K562 (cell line): ENCODE results near the gene DAO. TPM values are rescaled to one million over a fixed set of nuclear protein-coding genes. Genes with fewer than 3 reads are reported as not detected.

Experiments used
- ATAC-seq: fragments of 200-7000 bp; cut with Tn5 transposase; 3 replicates; pipeline ENCODE4 v1.9.1; 2020; ENCODE audit warnings: moderate library complexity
- BruUV-seq: library from RNA; stranded (reverse); fragments of 400-500 nt; replicated peaks from 2 replicates; lab custom pipeline; 2021; lab: Mats Ljungman, UMichigan
- CTCF ChIA-PET: fragments of 300-600 bp; formaldehyde crosslinking; extraction: SDS; loops from one replicate; lab custom pipeline; 2021; ENCODE audit warnings: low intra/inter-chr PET ratio; lab: Yijun Ruan, JAX
- POLR2A ChIA-PET: fragments of 300-600, 350-650 bp; sonication (Branson Sonifier 250); formaldehyde crosslinking; extraction: SDS; loops from one replicate; lab custom pipeline; 2021; ENCODE audit warnings: antibody characterized with exemption, inconsistent platforms; lab: Yijun Ruan, JAX
- DNase-seq, 4 experiments: peaks; one replicate each; pipeline versions ENCODE4 v3.0.0 to v3.0.0-alpha.2; 2011 to 2018; ENCODE audit warnings: low spot score in 3 of 4, mixed read lengths in 3 of 4; ENCODE audit errors: extremely low read depth in 1 of 4
- FAIRE-seq: peaks from 2 replicates; lab custom pipeline; 2011; peaks lifted over from hg19 to GRCh38; lab: Jason Lieb, UNC
- H2AFZ ChIP-seq: 2 replicates; pipeline ENCODE4 v1.6.0; 2011; ENCODE audit warnings: low read depth, low read length, control low read depth, inconsistent platforms
- H3K27ac ChIP-seq: fragments of 200-600 bp; 3 replicates; pipeline ENCODE4 v1.8.0; 2011; ENCODE audit warnings: low read depth, mild to moderate bottlenecking, control low read depth, inconsistent platforms, low read length, moderate library complexity, mixed read lengths; ENCODE audit errors: extremely low read depth
- H3K27me3 ChIP-seq, 2 experiments: fragments of 300-600 bp in 1 of 2; 2 replicates in 1 of 2; 3 replicates in 1 of 2; pipeline versions ENCODE4 v1.6.0 to v1.8.0; 2011; ENCODE audit warnings: inconsistent platforms in 2 of 2, low read length in 2 of 2, mild to moderate bottlenecking in 1 of 2, mixed read lengths in 1 of 2, moderate library complexity in 1 of 2; ENCODE audit not compliant: control insufficient read depth in 2 of 2, insufficient read depth in 2 of 2
- H3K36me3 ChIP-seq: fragments of 300-600 bp; 3 replicates; pipeline ENCODE4 v1.8.0; 2011; ENCODE audit warnings: mild to moderate bottlenecking, low read length, inconsistent platforms; ENCODE audit not compliant: control insufficient read depth, insufficient read depth
- H3K4me1 ChIP-seq, 2 experiments: fragments of 200-600 bp in 1 of 2; replicated peaks in 1 of 2; 2 replicates in 1 of 2; 3 replicates in 1 of 2; pipeline versions ENCODE4 v1.5.1 to v1.8.0; 2011; ENCODE audit warnings: inconsistent platforms in 2 of 2, low read length in 2 of 2, mild to moderate bottlenecking in 1 of 2, mixed read lengths in 1 of 2, moderate library complexity in 1 of 2; ENCODE audit not compliant: control insufficient read depth in 2 of 2, insufficient read depth in 2 of 2
- H3K4me2 ChIP-seq: 2 replicates; pipeline ENCODE4 v1.6.1; 2011; ENCODE audit warnings: low read length, control low read depth, inconsistent platforms, mixed read lengths; ENCODE audit not compliant: insufficient read depth
- H3K4me3 ChIP-seq: fragments of 200-600 bp; sonication (generic), shearing (Covaris generic); 2 replicates; pipeline ENCODE4 v1.5.1; 2016; ENCODE audit warnings: control low read depth, inconsistent platforms
- H3K79me2 ChIP-seq: fragments of 200-600 bp; 3 replicates; pipeline ENCODE4 v1.8.0; 2011; ENCODE audit warnings: low read length, inconsistent platforms; ENCODE audit not compliant: control insufficient read depth, insufficient read depth
- H3K9ac ChIP-seq, 2 experiments: 2 replicates each; pipeline versions ENCODE4 v1.6.0 to v1.6.1; 2011; ENCODE audit warnings: low read depth in 2 of 2, low read length in 2 of 2, control low read depth in 1 of 2, inconsistent platforms in 1 of 2, mild to moderate bottlenecking in 1 of 2, mixed read lengths in 1 of 2; ENCODE audit not compliant: insufficient read depth in 1 of 2
- H3K9me1 ChIP-seq: one replicate; pipeline ENCODE4 v1.6.0; 2011; ENCODE audit warnings: inconsistent platforms, mild to moderate bottlenecking, low read length, moderate library complexity; ENCODE audit not compliant: control insufficient read depth, insufficient read depth
- H3K9me3 ChIP-seq: replicated peaks from 2 replicates; pipeline ENCODE4 v1.5.1; 2011; ENCODE audit warnings: low read depth, low read length, inconsistent platforms; ENCODE audit not compliant: control insufficient read depth, insufficient read depth
- H4K20me1 ChIP-seq: replicated peaks from 2 replicates; pipeline ENCODE4 v1.6.1; 2011; ENCODE audit warnings: low read length, inconsistent platforms, mixed read lengths; ENCODE audit not compliant: control insufficient read depth, insufficient read depth
- ESRRA ChIP-seq: fragments of 450-650 bp; IDR thresholded peaks from 2 replicates; pipeline ENCODE4 v1.6.1; 2014; ENCODE audit warnings: low read depth, mild to moderate bottlenecking, moderate library complexity, borderline replicate concordance
- HNRNPUL1 ChIP-seq: fragments of 200-400 bp; formaldehyde crosslinking; IDR thresholded peaks from 2 replicates; pipeline ENCODE4 v1.6.1; 2017; ENCODE audit warnings: low read length
- PTBP1 ChIP-seq: fragments of 200-400 bp; formaldehyde crosslinking; IDR thresholded peaks from 2 replicates; pipeline ENCODE4 v1.6.1; 2017; ENCODE audit warnings: low read depth, low read length
- TRIM24 ChIP-seq, 2 experiments: fragments of 450-650 bp; IDR thresholded peaks; 2 replicates each; pipeline ENCODE4 v1.6.1; 2016
- ZNF124 ChIP-seq: sonication (generic); formaldehyde crosslinking; IDR thresholded peaks from 2 replicates; pipeline ENCODE4 v1.8.1; 2022; ENCODE audit warnings: missing genetic modification reagents
- ZNF134 ChIP-seq: fragments of 250-450 bp; sonication (Bioruptor Pico); conservative IDR thresholded peaks from 2 replicates; pipeline ENCODE4 v1.4.0; 2020
- ZNF146 ChIP-seq: IDR thresholded peaks from one replicate; pipeline ENCODE4 v1.6.1; 2018; ENCODE audit warnings: missing compliant biosample characterization; ENCODE audit not compliant: unreplicated experiment
- ZNF263 ChIP-seq: sonication (generic); formaldehyde crosslinking; IDR thresholded peaks from 2 replicates; pipeline ENCODE4 v1.8.0; 2022; ENCODE audit warnings: mild to moderate bottlenecking, missing genetic modification reagents, borderline replicate concordance
- ZNF444 ChIP-seq: fragments of 250-450 bp; sonication (Bioruptor Pico); IDR thresholded peaks from 2 replicates; pipeline ENCODE4 v1.4.0; 2020; ENCODE audit warnings: mild to moderate bottlenecking, moderate library complexity
- WGBS: fragments of 100-300 bp; shearing (Covaris generic); methylation state at CpG from one replicate; pipeline ENCODE4 v1.1.6; 2016; ENCODE audit warnings: low coverage, mixed read lengths; ENCODE audit not compliant: insufficient coverage; ENCODE audit errors: missing lambda C conversion rate; 5-methylcytosine and 5-hydroxymethylcytosine counted together
- in situ Hi-C: fragments of 300-500 bp; cut with MboI; formaldehyde crosslinking; loops from 4 replicates; pipeline ENCODE4 v1.15.0; 2018; ENCODE audit warnings: inconsistent platforms, mixed read lengths
- intact Hi-C: fragments of 100-400 bp; cut with micrococcal nuclease; formaldehyde crosslinking; loops from 2 replicates; pipeline ENCODE4 v1.14.2; 2022
- polyA plus RNA-seq, 8 experiments: library from polyadenylated mRNA; depleted of rRNA in 4 of 8; stranded (reverse) in 5 of 8; unstranded in 3 of 8; fragments of >200 nt; fragmentation: Nextera tagmentation in 2 of 8; fragmentation: Illumina TruSeq in 1 of 8; extraction: Ambion mirVana in 2 of 8; extraction: Trizol in 1 of 8; gene quantifications; 2 replicates each; pipeline versions ENCODE4 v1.2.1 to v1.2.3, GENCODE V29; 2011 to 2014; ENCODE audit warnings: inconsistent platforms in 1 of 8, missing spikeins in 1 of 8
- total RNA-seq, 7 experiments: library from RNA; depleted of rRNA in 6 of 7; stranded (reverse); fragments of >200 nt in 6 of 7; fragmentation: Illumina TruSeq in 2 of 7; extraction: Trizol in 2 of 7; gene quantifications; 2 replicates each; pipeline versions ENCODE4 v1.2.1 to v1.2.3, GENCODE V29; 2011 to 2021; ENCODE audit warnings: low replicate concordance in 1 of 7
- TF ChIP-seq, protein P1 (sequence below): IDR thresholded peaks from 2 replicates; pipeline ENCODE4 v1.6.1; 2012; ENCODE audit warnings: low read depth, low read length, improper control_type of control experiment, borderline replicate concordance
- TF ChIP-seq, protein P2 (sequence below): sonication (generic); IDR thresholded peaks from 2 replicates; pipeline ENCODE4 v1.6.1; 2016
- TF ChIP-seq, protein P3 (sequence below): fragments of 450-650 bp; IDR thresholded peaks from 2 replicates; pipeline ENCODE4 v1.6.1; 2016; ENCODE audit warnings: low read depth

The DAO gene
- total and polyA plus RNA-seq, 9 of the 15 experiments (the other 6 are each of a cell fraction or from before 2014, with no cell fraction given): not detected

DNA sequence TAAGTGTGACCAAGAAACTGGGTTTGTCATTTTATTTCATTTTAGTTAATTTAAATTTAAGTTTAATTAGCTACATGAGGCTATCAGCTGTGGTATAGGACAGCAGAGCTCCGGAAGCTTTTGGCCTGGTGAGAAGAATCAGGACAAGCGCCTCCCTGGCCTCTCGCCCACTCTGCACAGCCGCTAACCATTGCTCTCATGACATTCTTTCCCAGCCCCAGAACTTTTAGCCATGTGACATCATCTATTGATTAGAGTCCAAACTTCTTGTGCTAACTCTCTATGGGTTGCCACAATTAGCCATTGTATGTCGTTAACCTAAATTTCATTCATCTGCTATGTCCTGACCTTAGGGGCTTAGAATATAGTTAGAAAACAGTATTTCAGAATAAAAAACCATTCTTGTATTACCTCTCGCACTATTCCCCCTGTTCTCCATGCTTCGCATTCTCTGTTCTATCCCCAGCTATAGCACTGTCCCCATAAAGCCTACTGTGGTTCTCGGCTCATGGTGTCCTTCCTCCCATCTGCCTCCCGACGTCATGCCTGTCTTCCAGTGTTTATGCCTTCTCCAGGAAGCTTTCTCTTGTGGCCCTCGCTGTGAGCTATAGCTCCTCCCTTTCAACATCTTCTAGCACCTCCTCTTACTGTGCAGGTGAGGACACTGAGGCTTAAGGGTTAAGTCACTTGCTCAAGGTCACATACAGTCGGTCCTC lies 46.0 kb upstream of the DAO start:
- no peak overlapping the region for H3K4me3 ChIP-seq
- FAIRE-seq: no peak
- BruUV-seq: no TSS peak
- no peaks in the 10 kb centered on the region for H3K9me1 ChIP-seq
- DNase-seq: no peak
- CTCF ChIA-PET: no interaction called here
- no peaks in the 10 kb centered on the region; the same call in 2 of the 3 replicates for H3K36me3 ChIP-seq
- H3K4me2 ChIP-seq: no peak overlapping the region
- no peak overlapping the region for H3K27ac ChIP-seq
- no peak overlapping the region for H3K9ac ChIP-seq
- POLR2A ChIA-PET: no interaction called here
- H3K9me3 ChIP-seq: no peaks in the 10 kb centered on the region
- WGBS: 79% methylated on average over 12 of the region's 12 CpGs
- H4K20me1 ChIP-seq: no peaks in the 10 kb centered on the region
- no peaks in the 10 kb centered on the region for H3K27me3 ChIP-seq
- H3K79me2 ChIP-seq: no peaks in the 10 kb centered on the region
- in situ Hi-C loops (no loop called here), intact Hi-C loops (no loop called here)
- H3K4me1 ChIP-seq: peaks cover 5 to 13% of the 10 kb centered on the region in 2 experiments
- no peak for ATAC-seq
- H2AFZ ChIP-seq: no peak overlapping the region
- TF ChIP-seq PTBP1 (no peak), TRIM24 (IDR thresholded peaks at IDR 0.05) (no peak), ZNF263 (no peak), ZNF124 (no peak), ZNF444 (CRISPR knock-in tag) (no peak), ZNF146 (CRISPR knock-in tag) (no peak), ZNF134 (CRISPR knock-in tag) (no peak), ESRRA (no peak), HNRNPUL1 (no peak)
- TF ChIP-seq, protein P1, sequence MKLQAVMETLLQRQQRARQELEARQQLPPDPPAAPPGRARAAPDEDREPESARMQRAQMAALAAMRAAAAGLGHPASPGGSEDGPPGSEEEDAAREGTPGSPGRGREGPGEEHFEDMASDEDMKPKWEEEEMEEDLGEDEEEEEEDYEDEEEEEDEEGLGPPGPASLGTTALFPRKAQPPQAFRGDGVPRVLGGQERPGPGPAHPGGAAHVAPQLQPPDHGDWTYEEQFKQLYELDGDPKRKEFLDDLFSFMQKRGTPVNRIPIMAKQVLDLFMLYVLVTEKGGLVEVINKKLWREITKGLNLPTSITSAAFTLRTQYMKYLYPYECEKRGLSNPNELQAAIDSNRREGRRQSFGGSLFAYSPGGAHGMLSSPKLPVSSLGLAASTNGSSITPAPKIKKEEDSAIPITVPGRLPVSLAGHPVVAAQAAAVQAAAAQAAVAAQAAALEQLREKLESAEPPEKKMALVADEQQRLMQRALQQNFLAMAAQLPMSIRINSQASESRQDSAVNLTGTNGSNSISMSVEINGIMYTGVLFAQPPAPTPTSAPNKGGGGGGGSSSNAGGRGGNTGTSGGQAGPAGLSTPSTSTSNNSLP: no peak
- TF ChIP-seq, protein P2, sequence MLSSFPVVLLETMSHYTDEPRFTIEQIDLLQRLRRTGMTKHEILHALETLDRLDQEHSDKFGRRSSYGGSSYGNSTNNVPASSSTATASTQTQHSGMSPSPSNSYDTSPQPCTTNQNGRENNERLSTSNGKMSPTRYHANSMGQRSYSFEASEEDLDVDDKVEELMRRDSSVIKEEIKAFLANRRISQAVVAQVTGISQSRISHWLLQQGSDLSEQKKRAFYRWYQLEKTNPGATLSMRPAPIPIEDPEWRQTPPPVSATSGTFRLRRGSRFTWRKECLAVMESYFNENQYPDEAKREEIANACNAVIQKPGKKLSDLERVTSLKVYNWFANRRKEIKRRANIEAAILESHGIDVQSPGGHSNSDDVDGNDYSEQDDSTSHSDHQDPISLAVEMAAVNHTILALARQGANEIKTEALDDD: no peak
- TF ChIP-seq, protein P3, sequence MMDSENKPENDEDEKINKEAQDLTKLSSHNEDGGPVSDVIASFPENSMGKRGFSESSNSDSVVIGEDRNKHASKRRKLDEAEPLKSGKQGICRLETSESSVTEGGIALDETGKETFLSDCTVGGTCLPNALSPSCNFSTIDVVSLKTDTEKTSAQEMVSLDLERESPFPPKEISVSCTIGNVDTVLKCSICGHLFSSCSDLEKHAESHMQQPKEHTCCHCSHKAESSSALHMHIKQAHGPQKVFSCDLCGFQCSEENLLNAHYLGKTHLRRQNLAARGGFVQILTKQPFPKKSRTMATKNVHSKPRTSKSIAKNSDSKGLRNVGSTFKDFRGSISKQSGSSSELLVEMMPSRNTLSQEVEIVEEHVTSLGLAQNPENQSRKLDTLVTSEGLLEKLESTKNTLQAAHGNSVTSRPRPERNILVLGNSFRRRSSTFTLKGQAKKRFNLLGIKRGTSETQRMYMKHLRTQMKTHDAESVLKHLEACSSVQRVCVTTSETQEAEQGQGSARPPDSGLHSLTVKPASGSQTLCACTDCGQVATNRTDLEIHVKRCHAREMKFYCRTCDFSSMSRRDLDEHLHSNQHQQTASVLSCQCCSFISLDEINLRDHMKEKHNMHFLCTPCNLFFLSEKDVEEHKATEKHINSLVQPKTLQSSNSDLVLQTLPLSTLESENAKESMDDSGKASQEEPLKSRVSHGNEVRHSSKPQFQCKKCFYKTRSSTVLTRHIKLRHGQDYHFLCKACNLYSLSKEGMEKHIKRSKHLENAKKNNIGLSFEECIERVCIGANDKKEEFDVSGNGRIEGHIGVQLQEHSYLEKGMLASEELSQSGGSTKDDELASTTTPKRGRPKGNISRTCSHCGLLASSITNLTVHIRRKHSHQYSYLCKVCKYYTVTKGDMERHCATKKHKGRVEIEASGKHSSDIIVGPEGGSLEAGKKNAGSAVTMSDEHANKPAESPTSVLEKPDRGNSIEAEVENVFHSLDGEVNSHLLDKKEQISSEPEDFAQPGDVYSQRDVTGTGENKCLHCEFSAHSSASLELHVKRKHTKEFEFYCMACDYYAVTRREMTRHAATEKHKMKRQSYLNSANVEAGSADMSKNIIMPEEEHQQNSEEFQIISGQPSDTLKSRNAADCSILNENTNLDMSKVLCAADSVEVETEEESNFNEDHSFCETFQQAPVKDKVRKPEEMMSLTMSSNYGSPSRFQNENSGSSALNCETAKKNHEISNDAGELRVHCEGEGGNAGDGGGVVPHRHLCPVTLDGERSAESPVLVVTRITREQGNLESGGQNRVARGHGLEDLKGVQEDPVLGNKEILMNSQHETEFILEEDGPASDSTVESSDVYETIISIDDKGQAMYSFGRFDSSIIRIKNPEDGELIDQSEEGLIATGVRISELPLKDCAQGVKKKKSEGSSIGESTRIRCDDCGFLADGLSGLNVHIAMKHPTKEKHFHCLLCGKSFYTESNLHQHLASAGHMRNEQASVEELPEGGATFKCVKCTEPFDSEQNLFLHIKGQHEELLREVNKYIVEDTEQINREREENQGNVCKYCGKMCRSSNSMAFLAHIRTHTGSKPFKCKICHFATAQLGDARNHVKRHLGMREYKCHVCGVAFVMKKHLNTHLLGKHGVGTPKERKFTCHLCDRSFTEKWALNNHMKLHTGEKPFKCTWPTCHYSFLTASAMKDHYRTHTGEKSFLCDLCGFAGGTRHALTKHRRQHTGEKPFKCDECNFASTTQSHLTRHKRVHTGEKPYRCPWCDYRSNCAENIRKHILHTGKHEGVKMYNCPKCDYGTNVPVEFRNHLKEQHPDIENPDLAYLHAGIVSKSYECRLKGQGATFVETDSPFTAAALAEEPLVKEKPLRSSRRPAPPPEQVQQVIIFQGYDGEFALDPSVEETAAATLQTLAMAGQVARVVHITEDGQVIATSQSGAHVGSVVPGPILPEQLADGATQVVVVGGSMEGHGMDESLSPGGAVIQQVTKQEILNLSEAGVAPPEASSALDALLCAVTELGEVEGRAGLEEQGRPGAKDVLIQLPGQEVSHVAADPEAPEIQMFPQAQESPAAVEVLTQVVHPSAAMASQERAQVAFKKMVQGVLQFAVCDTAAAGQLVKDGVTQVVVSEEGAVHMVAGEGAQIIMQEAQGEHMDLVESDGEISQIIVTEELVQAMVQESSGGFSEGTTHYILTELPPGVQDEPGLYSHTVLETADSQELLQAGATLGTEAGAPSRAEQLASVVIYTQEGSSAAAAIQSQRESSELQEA: no peak
